Fibroblast of pulmonary artery (primary cell): ENCODE measurements around the gene HORMAD2.

Experiments used
- DNase-seq: peaks from one replicate; pipeline ENCODE4 v3.0.0-alpha.2; 2010; ENCODE audit warnings: low read depth
- H3K4me3 ChIP-seq: replicated peaks from 2 replicates; pipeline ENCODE4 v1.5.1; 2011; ENCODE audit warnings: low read depth, mild to moderate bottlenecking, control low read depth, low read length, moderate library complexity
- CTCF ChIP-seq: IDR thresholded peaks from 2 replicates; pipeline ENCODE4 v1.5.1; 2011; ENCODE audit warnings: mild to moderate bottlenecking, control low read depth, low read length, inconsistent platforms; ENCODE audit errors: missing control alignments

HORMAD2 gene

GRCh38 chr22:30132290-30132996 is 52.2 kb downstream of the HORMAD2 start:
- TF ChIP-seq CTCF, result no peak
- no peak overlapping the region for H3K4me3 ChIP-seq
- DNase-seq, result no peak

DNA sequence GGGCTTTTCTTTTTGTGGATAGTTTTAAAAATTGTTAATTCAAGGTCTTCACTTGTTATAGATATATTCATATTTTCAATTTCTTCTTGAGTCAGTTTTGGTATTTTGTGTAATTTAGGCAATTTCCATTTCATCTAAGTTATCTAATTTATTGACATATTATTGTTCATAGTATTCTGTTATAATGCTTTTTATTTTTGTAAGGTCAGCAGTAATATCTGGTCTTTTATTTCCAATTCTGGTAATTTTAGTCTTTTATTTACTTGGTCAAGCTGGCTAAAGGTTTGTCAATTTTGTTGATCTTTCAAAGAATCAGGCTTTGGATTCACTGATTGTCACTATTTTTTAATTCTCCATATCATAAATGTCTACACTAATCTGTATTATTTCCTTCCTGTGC is 60.1 kb downstream of the HORMAD2 start:
- TF ChIP-seq CTCF, result no peak
- DNase-seq, result no peak
- H3K4me3 ChIP-seq, result no peak overlapping the region

- no peak overlapping the region for H3K4me3 ChIP-seq
- DNase-seq, result no peak
These were observed 63.0 kb downstream of the HORMAD2 start for GRCh38 chr22:30143265-30143664.

DNA sequence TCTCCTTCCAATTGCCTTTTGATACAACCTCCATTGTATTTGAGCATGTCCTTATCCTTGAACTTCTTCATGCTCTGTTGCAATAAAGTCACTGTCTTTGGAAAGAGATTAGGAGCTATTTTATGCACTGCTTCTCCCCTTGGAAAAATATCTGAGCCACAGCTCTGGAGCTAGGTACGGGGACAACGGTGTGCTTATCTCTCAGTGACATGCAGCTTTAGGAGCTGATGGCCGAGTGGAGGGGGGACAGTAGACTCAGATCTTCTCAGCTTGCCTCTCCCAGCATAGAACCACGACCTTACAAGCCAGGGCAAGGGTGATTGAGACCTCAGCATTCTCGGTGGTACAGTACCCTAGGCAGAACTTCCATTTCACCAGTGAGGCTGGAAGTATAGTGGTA is 64.1 kb downstream of the HORMAD2 start:
- TF ChIP-seq CTCF, result no peak
- no peak for DNase-seq
- no peak overlapping the region for H3K4me3 ChIP-seq

More at GRCh38 chr22:30143265-30143664, 63.0 kb downstream of the HORMAD2 start:
- TF ChIP-seq CTCF, result no peak

- TF ChIP-seq CTCF, result no peak
- DNase-seq, result no peak
- no peak overlapping the region for H3K4me3 ChIP-seq
These were observed 69.9 kb downstream of the HORMAD2 start for GRCh38 chr22:30150212-30150611.

- DNase-seq, result no peak
- H3K4me3 ChIP-seq, result no peak overlapping the region
- no peak for TF ChIP-seq CTCF
These were observed 78.0 kb downstream of the HORMAD2 start for GRCh38 chr22:30158277-30158676.

DNA sequence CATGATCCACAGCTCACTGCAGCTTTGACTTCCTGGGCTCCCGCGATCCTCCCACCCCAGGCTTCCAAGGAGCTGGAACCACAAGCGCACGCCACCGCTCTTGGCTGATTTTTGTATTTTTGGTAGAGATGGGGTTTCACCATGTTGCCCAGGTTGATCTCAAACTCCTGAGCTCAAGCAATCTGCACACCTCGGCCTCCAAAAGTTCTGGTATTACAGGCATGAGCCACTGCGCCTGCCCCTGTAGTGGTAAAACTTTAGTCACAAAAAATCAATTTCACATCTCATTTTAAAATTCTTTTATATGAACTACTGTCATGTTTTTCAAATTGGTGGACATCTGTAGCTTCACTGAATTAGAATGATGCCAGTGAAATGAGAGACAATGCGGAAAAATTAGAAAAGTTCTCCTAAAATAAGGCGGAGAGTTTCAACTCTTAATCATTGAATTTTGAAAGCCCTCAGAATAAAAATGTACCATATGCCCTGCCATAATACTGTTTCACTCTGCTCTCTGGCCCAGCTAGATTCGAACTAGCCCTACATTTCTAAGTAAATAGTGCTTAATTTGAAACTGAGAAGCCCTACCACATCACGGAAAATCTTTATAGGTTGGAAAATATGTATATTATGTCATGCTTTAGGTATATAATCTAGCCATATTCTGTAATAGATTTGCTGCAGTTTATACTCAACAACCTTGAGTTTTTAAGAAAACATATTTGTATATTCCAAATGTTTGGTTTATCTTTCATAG is 78.7 kb downstream of the HORMAD2 start:
- no peak overlapping the region for H3K4me3 ChIP-seq
- TF ChIP-seq CTCF, result no peak
- no peak for DNase-seq
